ENCODE results near the gene MUC2. TPM values are rescaled to one million over a fixed set of nuclear protein-coding genes. Genes with fewer than 3 reads are reported as not detected.

The MUC2 gene
- total and polyA plus RNA-seq, 2 experiments from 2014 or later: 0.03 TPM; not detected in 1

- DNase-seq (ENCODE audit: low read depth in 1 of 2, low spot score in 1 of 2): no peak
- TF ChIP-seq CTCF (IDR thresholded peaks at IDR 0.05; ENCODE audit: low read depth, low read length): no peak
- H3K9me3 ChIP-seq (ENCODE audit: low read depth): no peaks in the 10 kb centered on the region
- H3K27ac ChIP-seq: no peak overlapping the region
- H3K4me1 ChIP-seq (ENCODE audit: low read depth): no peaks in the 10 kb centered on the region
- H3K27me3 ChIP-seq: no peaks in the 10 kb centered on the region
- no peaks in the 10 kb centered on the region for H3K36me3 ChIP-seq
- no peak overlapping the region for H3K4me3 ChIP-seq
Observed at GRCh38 chr11:1082728-1083620, 8.3 kb downstream of the MUC2 start.

- H3K27me3 ChIP-seq: no peaks in the 10 kb centered on the region
- no peak overlapping the region for H3K27ac ChIP-seq
- no peak overlapping the region for H3K4me3 ChIP-seq
- TF ChIP-seq CTCF (IDR thresholded peaks at IDR 0.05; ENCODE audit: low read depth, low read length): no peak
- no peak for DNase-seq (ENCODE audit: low read depth in 1 of 2, low spot score in 1 of 2)
- no peaks in the 10 kb centered on the region for H3K9me3 ChIP-seq (ENCODE audit: low read depth)
- no peaks in the 10 kb centered on the region for H3K4me1 ChIP-seq (ENCODE audit: low read depth)
- no peaks in the 10 kb centered on the region for H3K36me3 ChIP-seq
Observed at GRCh38 chr11:1083621-1084551, 9.2 kb downstream of the MUC2 start.

- no peak for TF ChIP-seq CTCF (IDR thresholded peaks at IDR 0.05; ENCODE audit: low read depth, low read length)
- DNase-seq (ENCODE audit: low read depth in 1 of 2, low spot score in 1 of 2): no peak
- Histone ChIP-seq H3K9me3 (ENCODE audit: low read depth) (no peaks in the 10 kb centered on the region), H3K4me3 (no peak overlapping the region), H3K27me3 (no peaks in the 10 kb centered on the region), H3K27ac (no peak overlapping the region), H3K36me3 (no peaks in the 10 kb centered on the region), H3K4me1 (ENCODE audit: low read depth) (no peaks in the 10 kb centered on the region)
Observed at GRCh38 chr11:1084561-1085439, 10.1 kb downstream of the MUC2 start.

- no peak for DNase-seq (ENCODE audit: low read depth in 1 of 2, low spot score in 1 of 2)
- Histone ChIP-seq H3K36me3 (no peaks in the 10 kb centered on the region), H3K27ac (no peak overlapping the region), H3K4me3 (no peak overlapping the region), H3K4me1 (ENCODE audit: low read depth) (no peaks in the 10 kb centered on the region), H3K27me3 (no peaks in the 10 kb centered on the region), H3K9me3 (ENCODE audit: low read depth) (no peaks in the 10 kb centered on the region)
- TF ChIP-seq CTCF (IDR thresholded peaks at IDR 0.05; ENCODE audit: low read depth, low read length): no peak
Observed at GRCh38 chr11:1085440-1086170, 10.9 kb downstream of the MUC2 start.
